NOMO-1 (cell line): Measurements from ENCODE around the gene GLI3.
A peak's percentile ranks its signal among the peaks of the same experiment; 100 is the strongest.

ENCODE experiments used
- DNase-seq, 2 experiments: peaks; one replicate each; lab custom pipeline; 2025; ENCODE audit not compliant: unreplicated experiment in 2 of 2; lab: John Stamatoyannopoulos, UW

GLI3 gene

GRCh38 chr7:42236976-42237810 lies at the start of gene GLI3:
GLI3 (minus strand) TSS chr7:42237209; CDS start chr7:42223253, 13,956 bp downstream.
- peak in 1 of 2 experiments; percentile 24 for DNase-seq

- no peak for DNase-seq
These were observed 48.4 kb upstream of the GLI3 start for GRCh38 chr7:42285383-42285824.

DNA sequence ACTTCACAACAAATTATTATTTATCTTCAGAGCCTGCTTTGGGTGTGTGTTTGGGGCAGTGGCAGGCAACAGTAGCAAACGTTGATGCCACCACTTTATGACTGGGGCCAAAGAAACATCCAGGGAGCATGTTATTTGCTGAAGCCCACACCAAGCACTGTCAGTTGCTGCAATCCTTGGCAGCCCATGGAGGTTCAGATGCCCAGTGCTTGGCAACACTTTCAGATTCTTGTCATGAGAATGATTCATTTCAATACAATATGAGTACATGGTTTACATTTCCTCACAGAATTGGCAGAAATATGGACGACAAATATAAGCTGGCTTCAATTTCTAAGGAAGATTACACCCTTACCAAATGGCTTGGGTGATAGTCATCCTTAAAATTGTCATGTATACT lies 46.5 kb upstream of the GLI3 start:
- no peak for DNase-seq

- DNase-seq: peak; percentile 45 to 78
These were observed 41.3 kb upstream of the GLI3 start for GRCh38 chr7:42278344-42278743.

DNA sequence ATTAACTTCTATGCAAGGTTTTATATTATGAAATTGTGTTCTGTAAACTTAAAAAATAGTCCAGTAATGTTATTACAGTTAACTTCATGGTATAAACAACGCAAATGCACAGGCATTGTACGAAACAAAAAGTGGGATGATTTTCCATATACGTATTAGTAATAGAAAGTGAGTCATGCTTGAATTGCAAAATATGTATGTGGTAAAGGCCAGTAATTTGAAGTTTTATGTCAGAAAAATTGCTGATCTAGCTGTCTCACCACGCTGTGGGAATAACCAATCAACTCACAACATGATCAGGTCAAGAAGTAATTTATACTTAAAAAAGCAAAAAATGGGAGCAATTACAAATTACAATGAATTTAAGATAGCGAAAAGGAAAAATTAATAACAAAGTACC lies 37.0 kb upstream of the GLI3 start:
- DNase-seq: peak in 1 of 2 experiments; percentile 21

GRCh38 chr7:42272793-42273665 lies 36.0 kb upstream of the GLI3 start:
- no peak for DNase-seq

DNA sequence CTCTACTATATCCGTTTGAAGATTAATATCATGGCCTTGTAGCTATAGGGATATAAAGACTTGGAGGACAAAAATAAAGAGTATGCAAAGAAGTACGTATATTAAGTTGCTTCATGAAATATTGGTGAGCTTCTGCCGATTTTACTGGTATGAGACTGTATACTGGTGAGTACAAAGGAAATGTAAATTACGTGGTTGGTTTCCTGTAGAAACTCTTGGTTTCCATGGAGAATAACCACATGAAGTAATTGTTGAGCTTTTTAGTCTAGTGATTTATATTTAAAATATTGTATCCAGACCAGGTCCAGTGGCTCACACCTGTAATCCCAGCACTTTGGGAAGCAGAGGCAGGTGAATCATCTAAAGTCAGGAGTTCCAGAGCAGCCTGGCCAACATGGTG lies 32.2 kb upstream of the GLI3 start:
- no peak for DNase-seq

- DNase-seq: no peak
These were observed 27.7 kb upstream of the GLI3 start for GRCh38 chr7:42264702-42265101.

DNA sequence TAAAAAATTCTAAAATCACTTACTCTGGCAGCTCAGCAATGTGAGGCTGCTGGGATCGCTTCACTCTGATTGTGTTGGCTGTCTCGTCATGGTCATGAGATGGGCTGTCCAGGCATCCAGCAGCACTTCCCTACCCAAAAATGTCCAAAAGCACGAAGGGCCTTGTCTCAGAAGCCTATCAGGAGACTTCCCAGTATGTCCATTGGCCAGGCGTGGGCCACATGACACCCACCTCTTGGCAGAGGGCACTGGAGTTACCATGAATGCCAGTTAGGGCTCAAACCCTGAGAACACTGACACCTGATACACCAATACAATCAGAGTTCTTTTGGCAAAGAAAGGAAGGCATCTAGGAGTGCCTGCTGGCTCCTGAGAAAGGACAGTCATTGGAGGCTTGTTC lies 27.0 kb upstream of the GLI3 start:
- DNase-seq: no peak

DNA sequence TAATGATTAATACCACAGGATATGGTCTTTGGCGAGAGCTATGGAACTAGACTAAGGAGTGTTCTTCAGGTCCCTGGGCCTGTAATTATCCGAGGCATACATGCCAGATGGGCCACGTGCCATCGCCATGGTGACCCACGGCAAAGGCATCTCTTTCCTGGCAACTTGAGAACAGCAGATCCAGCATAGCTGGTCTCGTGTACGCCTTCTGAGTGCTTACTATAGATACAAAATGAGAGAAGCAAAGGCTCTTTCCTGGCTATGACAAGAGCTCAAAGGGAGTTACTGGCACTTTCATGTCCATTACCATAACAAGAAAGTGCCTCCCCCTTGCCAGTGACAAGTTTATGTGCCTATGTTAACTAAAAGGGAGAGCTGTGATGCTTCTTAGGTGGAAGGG lies 26.0 kb upstream of the GLI3 start:
- DNase-seq: no peak

- peak in 1 of 2 experiments; percentile 49 for DNase-seq
These were observed 17.2 kb upstream of the GLI3 start for GRCh38 chr7:42254217-42254616.

- DNase-seq: no peak
These were observed 16.3 kb upstream of the GLI3 start for GRCh38 chr7:42253316-42253715.

DNA sequence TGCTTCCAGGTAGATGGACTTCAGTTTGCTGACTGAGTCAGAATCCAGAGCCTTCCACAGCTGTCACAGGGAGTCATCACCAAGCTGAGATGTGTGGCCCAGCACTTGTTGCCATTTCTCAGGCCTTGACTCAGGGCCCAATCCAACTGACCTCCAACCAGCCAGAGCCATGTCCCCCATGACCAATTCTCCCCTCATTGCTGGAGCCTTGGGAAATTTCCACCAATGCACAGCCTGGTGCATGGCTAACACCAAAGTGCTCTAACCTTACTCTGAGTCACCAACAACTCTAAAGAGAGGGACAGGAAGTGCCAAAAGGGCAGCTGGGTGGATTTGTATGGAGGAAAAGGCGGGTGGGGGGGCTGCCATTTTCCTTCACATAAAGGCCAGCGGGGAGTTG lies 13.4 kb upstream of the GLI3 start:
- no peak for DNase-seq

DNA sequence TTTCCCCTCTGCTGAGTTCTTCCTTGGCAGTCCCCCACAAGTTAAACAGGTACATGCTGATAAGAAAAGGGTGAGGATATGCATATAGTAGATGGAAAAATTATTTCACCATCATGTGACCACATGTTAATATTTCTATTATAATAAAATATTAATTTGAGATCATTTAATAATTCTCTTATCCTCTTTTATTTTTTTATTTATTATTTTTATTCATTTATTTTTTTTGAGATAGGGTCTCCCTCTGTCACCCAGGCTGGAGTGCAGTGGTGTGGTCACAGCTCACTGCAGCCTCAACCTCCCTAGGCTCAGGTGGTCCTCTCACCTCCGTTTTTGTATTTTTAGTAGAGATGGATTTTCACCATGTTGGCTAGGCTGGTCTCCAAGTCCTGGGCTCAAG lies 11.6 kb upstream of the GLI3 start:
- no peak for DNase-seq

DNA sequence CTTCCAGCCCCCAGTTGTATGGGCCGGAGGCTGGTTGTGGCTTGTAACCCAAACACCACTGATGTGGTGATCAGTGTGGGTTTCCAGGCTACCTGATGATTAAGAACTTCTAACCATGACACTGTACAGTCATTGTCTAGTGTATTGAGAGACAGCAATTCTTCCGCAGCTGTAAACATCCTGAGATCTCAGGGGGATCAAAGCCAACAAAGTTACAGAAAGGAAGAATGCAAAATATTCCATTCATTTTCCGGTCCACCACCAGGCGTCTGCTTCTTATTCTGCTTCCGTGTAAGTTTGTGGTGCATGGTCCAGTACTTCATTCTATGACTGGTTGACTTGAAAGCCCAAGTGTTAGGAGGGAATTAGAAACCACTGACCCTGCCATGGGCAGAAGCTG lies 10.3 kb upstream of the GLI3 start:
- DNase-seq: no peak

- DNase-seq: no peak
These were observed 7.8 kb upstream of the GLI3 start for GRCh38 chr7:42244828-42245227.

DNA sequence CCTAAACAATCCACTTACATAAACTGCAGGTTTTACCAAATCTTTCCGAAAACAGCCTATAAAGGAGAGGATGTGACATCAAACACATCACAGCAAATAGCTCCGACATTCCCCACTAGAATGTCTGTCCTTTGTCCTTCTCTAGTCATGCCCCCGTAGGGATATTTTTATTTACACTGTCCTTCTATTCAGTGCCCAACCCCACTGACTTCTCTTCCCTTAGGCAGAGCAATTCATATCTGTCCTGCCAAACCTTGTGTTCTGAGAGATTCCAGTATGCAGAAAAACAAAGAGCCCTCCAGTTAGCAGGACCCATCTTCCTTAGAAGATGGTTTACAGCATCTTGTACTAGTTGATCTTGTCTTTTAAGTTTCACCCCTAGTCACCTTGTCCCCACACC lies 5.4 kb upstream of the GLI3 start:
- no peak for DNase-seq

DNA sequence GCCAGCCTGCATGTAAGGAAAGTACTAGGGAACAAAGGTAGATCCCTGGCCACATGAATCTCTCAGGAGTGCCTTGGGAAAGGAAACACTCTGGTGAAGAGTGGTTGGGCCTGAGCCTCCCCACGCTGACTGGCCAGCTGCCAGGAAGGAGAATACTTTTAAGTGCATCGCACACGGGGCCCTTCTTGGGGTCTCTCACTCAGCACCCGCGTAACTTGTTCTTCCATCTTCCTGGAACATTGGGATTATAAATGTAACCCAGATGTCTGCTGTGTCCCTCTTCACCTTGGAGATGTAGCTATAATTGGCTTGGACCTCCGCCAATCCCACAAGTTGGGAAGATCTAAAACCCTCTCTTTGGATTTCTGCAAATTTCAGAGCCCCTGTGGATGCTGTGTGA lies 4.4 kb upstream of the GLI3 start:
- no peak for DNase-seq

- no peak for DNase-seq
These were observed 3.4 kb upstream of the GLI3 start for GRCh38 chr7:42240416-42240815.

- DNase-seq: no peak
These were observed 1.8 kb upstream of the GLI3 start for GRCh38 chr7:42238709-42239366.

- no peak for DNase-seq
These were observed 967 bp upstream of the GLI3 start for GRCh38 chr7:42237811-42238541.
